ENCODE data around the gene NTF3.
"Not testable (repeated sequence)": the region's sequence is repeated elsewhere in the genome, so short reads cannot be mapped to it uniquely, and the experiment has no call there.

Gene NTF3

GRCh38 chr12:5514016-5514415, 82.1 kb downstream of the NTF3 start:
- no peak for DNase-seq

- DNase-seq = no peak
Observed at GRCh38 chr12:5514545-5514944, 82.6 kb downstream of the NTF3 start.

- DNase-seq = no peak
Observed at GRCh38 chr12:5515458-5515857, 83.5 kb downstream of the NTF3 start.

GRCh38 chr12:5516371-5517241, 84.7 kb downstream of the NTF3 start:
- DNase-seq = no peak

- DNase-seq = no peak
Observed at GRCh38 chr12:5518584-5519365, 86.9 kb downstream of the NTF3 start.

- DNase-seq = no peak
Observed at GRCh38 chr12:5520037-5520436, 88.1 kb downstream of the NTF3 start.

- DNase-seq = no peak
Observed at GRCh38 chr12:5520831-5521230, 88.9 kb downstream of the NTF3 start.

GRCh38 chr12:5521456-5522325, 89.8 kb downstream of the NTF3 start:
- DNase-seq = no peak

GRCh38 chr12:5522432-5523335, 90.8 kb downstream of the NTF3 start:
- DNase-seq = peak; percentile 60

GRCh38 chr12:5523396-5524115, 91.6 kb downstream of the NTF3 start:
- DNase-seq = no peak

- no peak for DNase-seq
Observed at GRCh38 chr12:5524116-5524768, 92.3 kb downstream of the NTF3 start.

GRCh38 chr12:5524769-5525436, 93.0 kb downstream of the NTF3 start:
- no peak for DNase-seq

GRCh38 chr12:5525783-5526367, 94.0 kb downstream of the NTF3 start:
- no peak for DNase-seq

- no peak for DNase-seq
Observed at GRCh38 chr12:5533368-5533767, 101.5 kb downstream of the NTF3 start.

GRCh38 chr12:5534426-5535199, 102.7 kb downstream of the NTF3 start:
- DNase-seq = no peak

GRCh38 chr12:5535541-5535940, 103.6 kb downstream of the NTF3 start:
- no peak for DNase-seq

- DNase-seq = not testable (repeated sequence)
Observed at GRCh38 chr12:5537026-5537615, 105.2 kb downstream of the NTF3 start.

- DNase-seq = no peak
Observed at GRCh38 chr12:5537771-5538170, 105.9 kb downstream of the NTF3 start.

Data from NCI-H1092 (cell line).